ENCODE data around the gene SLC15A3.

The SLC15A3 gene

GRCh38 chr11:60951904-60952741 lies at the start of gene SLC15A3:
Gene SLC15A3 (minus strand): TSS chr11:60952176. CDS start chr11:60951551, 625 bp downstream.
- no peak for DNase-seq

DNA sequence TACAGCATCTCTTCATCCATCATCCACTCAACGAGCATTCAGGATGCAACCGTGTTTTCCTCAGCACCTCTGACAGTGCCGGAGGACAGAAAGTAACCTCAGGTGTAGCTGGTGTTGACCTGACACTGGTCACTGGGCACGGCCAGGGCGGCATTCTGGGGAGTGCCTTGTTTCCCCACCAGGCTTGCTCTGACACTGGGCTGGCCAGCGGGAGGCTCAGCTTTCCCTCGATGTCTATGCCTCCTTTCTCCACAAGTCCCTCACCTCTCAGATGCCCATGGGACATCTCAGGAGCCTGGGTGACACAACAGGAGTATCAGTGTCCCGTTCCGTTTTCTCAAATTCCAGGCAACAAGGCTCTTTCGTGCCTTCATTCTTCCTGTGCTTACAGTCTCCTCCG lies 48.5 kb upstream of the SLC15A3 start:
- DNase-seq, result no peak

- no peak for DNase-seq
Observed at GRCh38 chr11:60996381-60997138, 44.6 kb upstream of the SLC15A3 start.

- no peak for DNase-seq
Observed at GRCh38 chr11:60995798-60996197, 43.8 kb upstream of the SLC15A3 start.

DNA sequence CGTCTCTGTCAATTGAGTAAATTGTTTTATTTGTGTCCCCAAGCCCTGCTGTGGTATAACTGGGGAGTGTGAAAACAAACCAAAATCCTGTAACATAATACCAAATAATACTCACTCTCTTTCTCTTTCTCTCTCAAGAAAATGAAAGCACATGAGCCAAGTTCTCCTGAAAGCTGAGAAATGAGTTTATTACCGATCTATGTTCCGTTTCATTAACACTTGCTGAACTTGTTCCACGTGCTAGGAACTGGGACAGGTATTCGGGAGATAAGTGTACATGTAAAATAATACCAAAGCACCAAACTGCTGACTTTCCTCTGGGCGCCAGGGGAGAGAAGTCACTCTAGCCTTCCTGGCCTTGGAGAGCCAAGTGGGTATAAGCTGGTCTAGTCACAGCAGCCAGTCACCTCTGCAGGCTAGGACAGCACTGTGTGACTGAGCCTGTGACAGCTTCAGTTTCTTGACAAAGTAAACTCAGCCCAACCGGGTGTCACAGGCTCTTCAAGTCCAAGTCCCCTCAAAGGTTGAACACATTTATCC lies 42.6 kb upstream of the SLC15A3 start:
- no peak for DNase-seq

- DNase-seq, result no peak
Observed at GRCh38 chr11:60993615-60994014, 41.6 kb upstream of the SLC15A3 start.

DNA sequence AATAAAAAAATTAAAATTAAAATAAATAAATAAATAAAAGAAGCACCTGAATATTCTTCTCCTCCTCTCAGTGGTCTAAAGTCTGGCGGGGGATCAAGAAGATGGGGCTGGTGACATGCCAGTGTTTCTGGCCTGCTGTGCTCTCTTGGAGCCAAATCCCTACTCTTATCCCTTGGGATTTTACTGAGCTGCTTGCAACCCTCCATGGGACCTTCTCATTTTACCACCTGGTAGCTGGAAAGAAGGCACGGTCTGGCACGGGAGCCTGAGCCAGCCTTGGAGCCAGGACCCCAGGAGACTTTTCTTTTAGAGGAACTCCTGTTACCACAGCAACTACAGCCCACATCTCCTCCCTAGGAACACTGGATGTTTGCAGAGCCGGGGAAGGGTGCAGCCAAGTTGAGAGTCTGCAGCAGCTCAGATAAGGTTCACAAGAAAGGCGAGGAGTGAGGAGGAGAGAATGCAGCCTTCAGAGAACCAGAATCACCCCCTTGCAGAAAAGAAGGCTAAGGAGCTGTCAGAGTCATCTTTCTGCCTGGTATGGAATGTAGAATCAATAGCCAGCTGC lies 41.0 kb upstream of the SLC15A3 start:
- no peak for DNase-seq

DNA sequence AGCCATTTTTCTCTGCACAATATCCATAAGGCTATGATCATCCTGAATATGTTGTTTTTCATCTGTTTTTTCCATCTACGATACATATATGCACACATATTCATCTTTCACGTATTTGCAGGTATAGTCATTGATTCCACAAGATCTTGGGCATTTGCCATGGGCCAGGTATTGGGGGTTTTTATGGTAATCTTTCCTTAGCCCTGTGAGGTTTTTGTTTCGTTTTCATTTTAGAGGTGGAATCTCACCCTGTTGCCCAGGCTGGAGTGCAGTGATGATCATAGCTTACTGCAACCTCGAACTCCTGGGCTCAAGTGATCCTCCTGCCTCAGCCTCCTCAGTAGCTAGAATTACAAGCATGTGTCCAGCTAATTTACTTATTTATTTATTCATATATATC lies 39.5 kb upstream of the SLC15A3 start:
- DNase-seq, result no peak

GRCh38 chr11:60989093-60989650 lies 37.2 kb upstream of the SLC15A3 start:
- DNase-seq, result no peak

DNA sequence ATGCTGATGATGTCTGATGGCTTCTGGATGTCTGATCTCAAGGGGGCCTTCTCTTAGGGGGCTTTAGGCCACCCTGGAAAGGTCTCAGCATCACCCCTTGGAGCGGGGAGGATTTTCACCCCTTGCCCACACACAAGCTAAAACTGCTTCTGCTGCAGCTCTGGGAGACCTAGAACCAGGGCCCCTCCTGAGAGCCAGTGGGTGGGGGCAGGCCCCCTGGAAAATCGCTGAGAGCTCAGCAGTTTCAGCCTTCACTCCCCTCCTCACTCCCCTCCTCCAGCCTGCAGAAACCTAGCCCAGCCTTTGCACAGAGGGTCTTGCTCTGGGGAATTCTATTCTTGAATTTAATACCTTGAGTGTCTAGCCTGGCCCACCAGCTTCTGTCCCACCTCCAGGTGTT lies 36.7 kb upstream of the SLC15A3 start:
- DNase-seq, result no peak

DNA sequence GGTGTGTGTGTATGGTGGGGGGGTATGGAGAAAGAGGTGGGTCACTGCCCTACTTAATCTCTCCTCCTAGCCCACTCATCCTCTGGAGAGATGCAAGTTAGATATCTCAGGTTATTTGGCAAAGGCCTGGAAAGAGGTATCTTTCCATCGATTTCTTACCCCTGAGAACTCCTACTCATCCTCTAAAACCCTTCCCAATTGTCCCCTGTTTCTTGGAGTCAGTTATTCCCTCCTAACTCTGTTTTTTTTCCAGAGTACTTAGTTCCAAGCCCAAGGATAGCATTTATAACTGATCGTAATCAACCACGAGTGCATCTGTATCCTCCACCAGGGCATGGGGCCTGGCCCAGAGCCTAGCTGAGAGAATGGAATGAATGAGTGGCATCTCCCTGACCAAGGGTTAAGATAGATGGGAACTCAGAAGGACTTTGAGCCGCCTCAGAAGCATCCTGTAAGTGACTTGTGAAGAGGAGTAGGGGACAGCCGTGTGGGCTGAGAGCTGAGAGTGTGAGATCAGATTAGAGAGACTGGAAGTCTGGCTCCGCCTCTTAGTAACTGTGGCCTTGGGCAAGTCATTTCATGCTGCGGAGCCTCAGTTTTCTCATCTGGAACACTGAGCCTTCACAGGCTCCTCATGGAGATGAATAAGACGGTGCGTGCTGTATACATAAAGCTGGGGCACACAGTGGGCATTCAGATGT lies 35.8 kb upstream of the SLC15A3 start:
- DNase-seq, result no peak

DNA sequence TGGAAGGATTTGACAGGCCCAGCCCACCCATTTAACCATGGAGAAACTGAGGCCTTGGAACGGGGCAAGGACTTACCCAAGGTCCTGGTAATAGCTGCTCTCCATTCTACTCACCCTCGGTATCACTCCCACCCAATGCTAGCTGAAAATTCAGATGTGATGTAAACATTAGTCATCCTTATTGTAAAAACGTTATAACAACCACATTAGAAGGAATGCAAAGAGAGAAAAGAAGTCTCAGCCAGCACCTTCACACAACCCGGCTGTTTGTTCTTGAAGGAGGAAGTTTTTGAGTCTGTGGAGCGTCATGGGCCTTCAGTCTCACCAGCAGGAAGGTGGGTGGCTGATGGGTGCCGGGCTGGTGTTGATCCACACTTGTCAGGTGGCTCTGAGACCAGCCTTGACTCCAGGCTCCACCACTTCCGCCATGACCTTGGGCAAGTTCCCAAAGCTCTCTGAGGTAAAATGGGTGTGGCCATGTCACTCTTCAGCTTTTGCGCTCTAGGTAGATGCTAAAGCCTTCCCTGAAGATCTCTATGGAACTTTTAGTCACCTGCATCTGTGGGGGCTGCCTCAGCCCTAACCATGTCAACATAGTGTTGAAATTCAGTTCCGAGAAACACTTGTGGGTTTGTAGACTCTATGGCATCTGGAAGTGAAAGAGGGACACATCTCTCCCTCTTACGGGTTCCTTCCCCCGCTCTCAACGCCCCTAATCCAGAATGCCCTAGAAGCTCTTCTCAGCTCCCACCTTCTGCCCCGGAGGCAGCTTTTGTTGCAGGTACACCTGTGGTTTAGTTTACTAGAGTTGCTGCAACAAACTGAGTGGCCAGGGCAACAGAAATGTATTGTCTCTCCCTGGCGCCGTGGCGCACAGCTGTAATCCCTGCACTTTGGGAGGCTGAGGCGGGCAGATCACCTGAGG lies 34.3 kb upstream of the SLC15A3 start:
- DNase-seq, result no peak

DNA sequence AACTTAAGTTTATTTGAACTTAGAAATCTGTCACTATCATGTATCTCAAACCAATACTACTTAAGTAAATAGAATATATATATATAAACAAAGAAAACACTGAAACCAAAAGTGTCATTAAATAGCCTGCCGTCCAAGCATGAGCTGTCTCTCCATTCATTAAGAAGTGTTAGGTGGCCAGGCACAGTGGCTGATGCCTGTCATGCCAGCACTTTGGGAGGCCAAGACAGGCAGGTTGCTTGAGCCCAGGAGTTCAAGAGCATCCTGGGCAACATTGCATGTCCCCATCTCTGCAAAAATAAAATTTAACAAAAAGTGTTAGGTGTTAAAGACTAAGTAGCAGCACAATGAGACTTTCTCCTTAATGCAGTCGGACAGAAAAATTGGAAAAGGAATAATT lies 33.5 kb upstream of the SLC15A3 start:
- DNase-seq, result no peak

DNA sequence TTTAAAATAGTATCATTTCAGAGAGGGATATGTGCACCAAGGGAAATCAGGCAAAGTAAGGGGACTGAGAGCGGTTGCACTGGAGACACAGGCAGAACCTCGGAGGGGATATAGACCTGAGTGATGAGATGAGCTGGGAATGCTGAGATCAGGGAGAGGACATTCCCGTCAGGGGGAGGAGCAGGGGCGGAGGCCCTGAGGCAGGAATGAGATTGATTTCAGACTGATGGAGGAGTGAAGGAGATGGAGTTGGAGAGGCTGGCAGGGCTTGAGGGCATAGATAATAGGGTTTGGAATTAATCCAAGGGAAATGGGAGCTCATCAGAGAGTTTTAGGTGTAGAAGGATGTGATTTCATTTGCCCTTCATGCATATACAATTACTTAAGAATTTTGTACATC lies 32.7 kb upstream of the SLC15A3 start:
- DNase-seq, result no peak

DNA sequence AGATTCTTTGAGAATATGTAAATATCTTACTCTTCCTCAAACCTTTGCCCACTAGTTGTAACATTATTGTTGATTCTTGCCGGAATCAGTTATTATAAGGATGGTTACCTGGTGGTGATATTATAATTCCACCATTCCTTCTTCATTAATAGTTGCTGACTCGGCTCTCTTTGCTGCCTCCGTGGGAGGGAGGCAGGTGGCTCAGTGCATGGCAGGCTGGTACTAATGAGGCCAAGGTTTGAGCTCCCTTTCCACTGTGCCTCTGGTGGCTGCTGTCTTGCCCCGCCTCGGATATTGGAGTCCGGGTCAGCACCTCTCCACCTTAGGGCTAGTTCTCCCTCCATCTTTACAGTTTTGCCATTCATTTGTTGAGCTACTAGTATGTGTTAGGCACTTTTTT lies 32.2 kb upstream of the SLC15A3 start:
- DNase-seq, result no peak

DNA sequence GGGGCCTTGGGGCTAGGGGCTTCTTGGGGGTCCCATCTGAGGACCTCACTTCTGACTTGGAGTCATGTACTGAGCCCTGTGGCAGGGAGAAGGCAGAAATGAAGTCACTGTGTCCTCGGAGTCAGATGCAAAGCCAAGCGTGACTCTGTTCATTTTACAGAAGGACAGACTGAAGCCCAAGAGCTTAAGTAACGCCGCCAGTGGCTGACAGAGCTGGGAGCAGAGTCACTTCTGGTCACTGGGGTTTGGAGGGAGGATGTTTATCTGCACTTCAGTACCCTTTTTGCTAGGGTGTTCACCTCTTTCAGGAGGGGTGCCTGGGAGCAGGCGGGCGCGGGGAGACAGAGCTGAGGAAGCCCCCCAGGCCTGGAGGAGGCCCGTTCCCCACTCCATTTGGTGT lies 30.2 kb upstream of the SLC15A3 start:
- DNase-seq, result no peak

GRCh38 chr11:60981515-60981914 lies 29.5 kb upstream of the SLC15A3 start:
- DNase-seq, result no peak

- no peak for DNase-seq
Observed at GRCh38 chr11:60978546-60979380, 26.8 kb upstream of the SLC15A3 start.

DNA sequence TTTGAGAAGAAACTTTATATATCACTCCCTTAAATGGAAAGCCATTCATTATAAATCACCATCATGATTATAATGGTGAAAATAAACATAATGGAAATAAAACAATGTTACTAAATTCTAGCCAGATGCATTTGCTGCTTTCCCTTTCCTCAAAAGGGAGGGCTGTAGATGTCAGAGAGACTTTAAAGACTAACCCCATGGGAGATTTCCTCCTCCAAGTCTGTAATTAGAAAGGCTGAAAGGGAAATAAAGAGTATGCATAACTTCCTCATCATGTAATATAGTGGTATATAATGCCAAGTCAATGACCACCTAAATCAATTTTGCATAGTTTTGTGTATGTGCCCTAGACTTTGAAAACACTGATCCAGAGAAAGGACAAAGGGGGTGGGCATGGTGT lies 25.9 kb upstream of the SLC15A3 start:
- no peak for DNase-seq

DNA sequence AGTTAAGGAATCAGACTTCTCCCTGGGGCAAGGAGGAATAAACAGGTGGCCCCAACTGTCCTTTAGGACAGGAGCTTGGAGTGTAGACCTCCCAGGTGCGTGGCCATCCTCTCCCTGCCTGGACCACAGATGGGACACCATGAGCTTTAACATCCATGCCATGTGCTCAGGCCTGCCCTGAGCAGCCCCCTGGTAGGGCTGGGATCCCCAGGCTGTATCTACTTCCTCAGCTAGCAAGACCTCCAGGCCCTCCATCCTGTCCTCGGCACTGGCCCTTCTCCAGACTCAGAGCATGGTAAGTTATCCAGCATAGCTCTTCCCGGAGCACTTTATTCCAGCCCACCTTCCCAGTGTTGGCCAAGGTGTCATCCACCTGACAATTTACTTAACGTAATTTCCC lies 25.2 kb upstream of the SLC15A3 start:
- DNase-seq, result no peak

GRCh38 chr11:60974726-60975125 lies 22.8 kb upstream of the SLC15A3 start:
- DNase-seq, result no peak
